GM21381 (cell line): ENCODE data around the gene FANCC.
"Not testable (repeated sequence)": the region's sequence is repeated elsewhere in the genome, so short reads cannot be mapped to it uniquely, and the experiment has no call there.

Experiments
- ATAC-seq: cut with Tn5 transposase; IDR thresholded peaks from one replicate; pipeline ENCODE4 v1.9.1; 2021; ENCODE audit warnings: mild to moderate bottlenecking, moderate library complexity; ENCODE audit not compliant: unreplicated experiment

The FANCC gene

GRCh38 chr9:95239071-95239470 is 78.4 kb downstream of the FANCC start:
- no peak for ATAC-seq

DNA sequence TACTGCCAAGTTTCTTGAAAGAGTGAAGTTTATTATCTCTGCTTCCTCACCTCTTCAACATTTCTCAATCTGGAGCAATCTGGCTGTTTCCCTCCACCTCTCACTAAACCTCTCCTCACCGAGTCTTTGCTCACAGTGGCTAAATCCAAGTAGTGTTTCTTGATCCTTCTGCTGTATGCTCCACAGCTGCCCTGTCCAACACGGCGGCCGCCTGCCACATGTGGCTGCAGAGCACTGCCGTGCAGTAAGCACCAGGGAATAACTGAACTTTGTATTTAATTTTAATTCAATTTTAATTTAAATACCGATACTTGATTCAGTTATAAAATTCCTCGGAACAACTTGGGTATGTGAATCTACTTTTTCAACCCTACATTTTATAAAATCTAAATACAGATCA is 80.2 kb downstream of the FANCC start:
- no peak for ATAC-seq

- ATAC-seq: no peak
Measured at GRCh38 chr9:95230046-95230445, 87.5 kb downstream of the FANCC start.

GRCh38 chr9:95229230-95229915 is 88.1 kb downstream of the FANCC start:
- ATAC-seq: no peak

DNA sequence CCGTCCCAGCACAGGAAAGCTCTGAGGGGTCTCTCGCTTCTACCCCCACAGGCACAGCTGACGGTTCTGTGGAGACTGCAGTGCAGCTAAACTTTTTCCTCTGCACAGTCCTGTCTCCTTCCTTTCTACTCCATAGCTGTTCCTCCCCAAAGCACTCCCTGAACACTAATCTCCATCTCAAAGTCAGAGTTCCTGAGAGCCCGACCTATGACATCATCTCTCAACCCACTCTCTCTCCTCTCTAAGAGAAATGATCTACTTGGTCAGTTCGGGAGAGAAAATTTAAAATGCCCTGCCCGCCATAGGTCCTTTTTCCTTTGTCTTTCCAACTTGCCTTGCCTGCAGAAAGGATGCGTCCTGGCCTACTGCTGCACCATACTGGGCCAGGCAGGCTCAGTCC is 90.6 kb downstream of the FANCC start:
- ATAC-seq: no peak

DNA sequence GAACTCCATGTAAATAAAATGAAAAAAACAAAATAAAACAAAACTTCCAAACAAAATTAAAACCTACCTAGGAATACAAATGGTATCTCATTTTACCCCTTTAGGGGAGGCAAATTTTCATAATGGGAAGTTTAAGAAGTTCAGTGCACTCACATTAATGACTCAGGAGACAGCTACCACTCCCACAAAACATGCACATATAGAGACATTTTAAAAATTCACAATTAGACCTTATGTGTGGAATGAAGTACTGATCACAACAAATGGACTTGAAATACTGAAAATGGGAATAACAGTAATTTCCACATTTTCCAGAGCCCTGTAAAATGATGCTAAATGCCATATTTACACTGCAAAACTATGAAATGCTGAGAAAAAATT is 91.8 kb downstream of the FANCC start:
- ATAC-seq: no peak

- no peak for ATAC-seq
Measured at GRCh38 chr9:95225076-95225725, 92.3 kb downstream of the FANCC start.

- ATAC-seq: no peak
Measured at GRCh38 chr9:95224376-95225019, 93.0 kb downstream of the FANCC start.

GRCh38 chr9:95220352-95220751 is 97.2 kb downstream of the FANCC start:
- ATAC-seq: not testable (repeated sequence)

DNA sequence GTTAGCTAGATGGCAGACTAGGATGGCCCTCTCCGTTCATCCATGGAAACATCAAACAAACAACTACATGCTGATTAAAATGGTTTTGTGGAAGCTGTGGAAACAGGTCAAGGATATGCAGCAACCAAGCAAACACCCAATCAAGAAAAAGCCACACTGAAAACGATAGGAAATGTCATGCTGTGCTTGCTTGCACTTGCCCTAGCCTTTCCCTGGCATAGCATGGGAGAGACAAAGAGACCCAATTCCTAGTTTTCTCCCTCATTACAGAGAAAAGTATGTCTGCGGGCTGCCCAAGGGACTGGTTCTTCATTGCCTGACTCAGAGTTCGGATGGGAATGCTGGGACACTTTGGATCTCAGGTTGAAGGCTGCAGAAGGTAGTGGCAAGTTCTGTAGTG is 98.7 kb downstream of the FANCC start:
- no peak for ATAC-seq

- ATAC-seq: no peak
Measured at GRCh38 chr9:95217936-95218335, 99.6 kb downstream of the FANCC start.

GRCh38 chr9:95215336-95215898 is 102.1 kb downstream of the FANCC start:
- ATAC-seq: no peak

DNA sequence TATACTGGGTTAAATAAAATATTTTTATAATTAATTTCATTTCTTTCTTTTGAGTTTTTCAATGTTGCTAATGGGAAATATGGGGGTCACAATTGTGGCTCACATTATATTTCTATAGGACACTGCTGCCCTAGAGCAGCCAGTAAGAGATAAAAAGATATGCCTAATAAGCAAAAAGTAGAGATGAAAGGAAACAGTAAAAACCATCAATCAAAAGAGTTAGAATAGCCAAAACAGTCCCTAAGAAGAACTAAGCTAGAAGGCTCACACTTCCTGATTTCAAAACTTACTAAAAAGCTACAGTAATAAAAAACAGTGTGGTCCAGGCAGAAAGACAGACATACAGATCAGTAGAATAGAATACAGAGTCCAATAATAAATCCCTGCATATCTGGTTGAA is 104.4 kb downstream of the FANCC start:
- no peak for ATAC-seq

DNA sequence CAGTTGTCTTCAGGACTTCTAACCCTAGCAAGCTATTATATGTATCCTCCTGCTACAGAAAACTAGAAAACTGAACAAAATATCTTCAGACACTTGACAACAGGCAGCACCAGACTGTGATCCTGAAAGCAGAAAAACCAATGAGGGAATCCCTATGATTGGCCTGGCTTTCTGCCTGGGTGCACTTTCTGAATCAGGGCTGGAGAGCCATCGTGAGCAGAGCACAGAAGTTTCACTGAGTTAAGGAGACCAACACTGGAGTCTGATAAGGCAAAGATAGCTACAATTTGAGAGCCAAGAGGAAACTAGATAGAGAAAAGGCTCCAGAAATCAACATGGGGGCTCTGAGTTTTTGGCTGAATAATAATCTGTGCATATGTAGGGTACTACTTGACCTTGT is 106.5 kb downstream of the FANCC start:
- ATAC-seq: no peak

GRCh38 chr9:95207403-95207802 is 110.1 kb downstream of the FANCC start:
- ATAC-seq: no peak

DNA sequence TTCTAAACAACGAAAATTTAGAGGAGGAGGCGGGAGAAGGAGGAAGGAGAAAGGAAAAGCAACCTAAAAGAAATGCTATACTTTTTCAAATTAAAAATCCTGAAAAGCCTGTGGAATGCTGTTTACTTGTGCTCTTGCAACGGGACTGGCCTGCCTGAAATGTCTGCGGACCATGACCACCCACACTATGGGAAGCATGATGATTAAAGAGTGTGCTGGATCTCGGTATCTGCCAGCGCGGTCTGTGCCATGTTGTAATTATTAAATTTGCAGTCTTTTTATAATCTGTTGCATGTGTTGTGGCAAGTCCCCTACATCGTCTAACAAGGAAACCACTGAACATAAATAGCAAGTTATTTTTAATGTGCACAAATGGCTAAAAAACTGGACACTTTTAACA is 111.4 kb downstream of the FANCC start:
- no peak for ATAC-seq

DNA sequence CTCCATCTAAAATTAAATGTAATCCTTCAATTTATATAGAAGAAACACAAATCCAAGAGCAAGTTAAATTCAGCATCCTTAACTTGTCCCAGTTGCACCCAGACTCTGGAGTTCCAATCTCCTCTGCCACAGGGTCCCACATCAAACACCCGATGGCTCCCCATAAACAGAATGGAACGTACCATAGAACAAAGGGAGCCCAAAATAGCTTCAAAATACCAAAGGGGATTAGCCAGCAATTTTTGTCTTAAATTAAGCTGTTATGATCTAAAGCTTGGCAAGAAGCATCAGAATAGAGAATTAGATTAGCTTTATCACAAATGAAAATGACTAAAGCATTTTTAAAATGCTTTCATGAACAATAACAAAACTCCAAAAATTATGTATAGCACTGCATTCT is 112.8 kb downstream of the FANCC start:
- ATAC-seq: no peak

DNA sequence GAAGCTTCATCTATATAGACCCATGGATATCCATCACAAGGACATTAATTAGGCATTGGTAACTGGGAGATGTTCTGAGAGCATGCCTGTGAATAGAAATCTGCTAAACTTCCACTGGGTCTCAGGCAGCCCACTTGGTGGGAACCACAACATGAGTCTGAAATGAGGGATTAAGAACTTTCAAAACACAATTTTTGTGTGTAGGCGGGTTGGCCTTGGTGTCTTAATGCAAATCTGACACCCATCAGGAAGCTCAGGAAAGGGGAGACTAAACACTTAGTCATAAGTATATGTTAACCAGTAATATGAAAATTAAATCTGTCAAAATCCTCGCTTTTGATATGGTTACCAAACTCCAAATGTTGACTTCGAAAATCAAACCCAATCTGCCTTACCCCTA is 113.2 kb downstream of the FANCC start:
- ATAC-seq: no peak

DNA sequence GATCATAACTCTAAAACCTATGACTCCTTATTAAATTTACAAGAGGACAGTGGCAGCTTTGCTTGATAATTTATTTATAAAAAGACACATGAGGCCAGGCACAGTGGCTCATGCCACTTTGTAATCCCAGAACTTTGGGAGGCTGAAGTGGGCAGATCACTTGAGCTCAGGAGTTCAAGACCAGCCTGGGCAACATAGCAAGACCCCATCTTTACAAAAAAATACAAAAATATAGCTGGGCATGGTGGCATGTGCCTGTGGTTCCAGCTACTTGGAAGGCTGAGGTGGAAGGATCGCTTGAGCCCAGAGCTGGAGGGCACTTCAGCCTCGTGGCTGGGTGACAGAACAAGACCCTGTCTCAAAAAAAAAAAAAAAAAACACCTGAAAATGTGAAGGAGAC is 114.5 kb downstream of the FANCC start:
- not testable (repeated sequence) for ATAC-seq

- ATAC-seq: no peak
Measured at GRCh38 chr9:95202076-95202681, 115.3 kb downstream of the FANCC start.

GRCh38 chr9:95201206-95201605 is 116.3 kb downstream of the FANCC start:
- ATAC-seq: no peak
